ENCODE results near the gene ACSM3.

DNA sequence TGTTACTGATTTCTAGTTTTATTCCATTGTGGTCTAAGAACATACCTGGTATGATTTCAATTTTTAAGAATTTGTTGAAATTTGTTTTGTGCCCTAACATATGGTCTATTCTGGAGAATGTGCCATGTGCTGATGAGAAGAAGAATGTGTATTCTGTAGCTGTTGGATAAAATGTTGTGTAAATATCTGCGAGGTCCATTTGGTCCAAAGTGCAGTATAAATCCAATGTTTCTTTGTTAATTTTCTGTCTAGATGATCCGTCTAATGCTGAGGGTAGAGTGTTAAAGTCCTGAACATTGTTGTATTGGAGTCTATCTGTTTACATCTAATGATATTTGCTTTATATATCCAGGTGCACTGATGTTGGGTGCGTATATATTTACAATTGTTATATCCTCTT, 9.9 kb downstream of the ACSM3 start:
- TF ChIP-seq, protein P1, sequence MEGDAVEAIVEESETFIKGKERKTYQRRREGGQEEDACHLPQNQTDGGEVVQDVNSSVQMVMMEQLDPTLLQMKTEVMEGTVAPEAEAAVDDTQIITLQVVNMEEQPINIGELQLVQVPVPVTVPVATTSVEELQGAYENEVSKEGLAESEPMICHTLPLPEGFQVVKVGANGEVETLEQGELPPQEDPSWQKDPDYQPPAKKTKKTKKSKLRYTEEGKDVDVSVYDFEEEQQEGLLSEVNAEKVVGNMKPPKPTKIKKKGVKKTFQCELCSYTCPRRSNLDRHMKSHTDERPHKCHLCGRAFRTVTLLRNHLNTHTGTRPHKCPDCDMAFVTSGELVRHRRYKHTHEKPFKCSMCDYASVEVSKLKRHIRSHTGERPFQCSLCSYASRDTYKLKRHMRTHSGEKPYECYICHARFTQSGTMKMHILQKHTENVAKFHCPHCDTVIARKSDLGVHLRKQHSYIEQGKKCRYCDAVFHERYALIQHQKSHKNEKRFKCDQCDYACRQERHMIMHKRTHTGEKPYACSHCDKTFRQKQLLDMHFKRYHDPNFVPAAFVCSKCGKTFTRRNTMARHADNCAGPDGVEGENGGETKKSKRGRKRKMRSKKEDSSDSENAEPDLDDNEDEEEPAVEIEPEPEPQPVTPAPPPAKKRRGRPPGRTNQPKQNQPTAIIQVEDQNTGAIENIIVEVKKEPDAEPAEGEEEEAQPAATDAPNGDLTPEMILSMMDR (IDR thresholded peaks at IDR 0.05): no peak
- no peak for TF ChIP-seq POLR2A (IDR thresholded peaks at IDR 0.05)
